ENCODE results near the gene NECAP2.
"Not testable (repeated sequence)": the region's sequence is repeated elsewhere in the genome, so short reads cannot be mapped to it uniquely, and the experiment has no call there.

The NECAP2 gene

GRCh38 chr1:16461681-16462080 is 21.2 kb downstream of the NECAP2 start:
- DNase-seq = no peak

GRCh38 chr1:16462773-16463330 is 22.3 kb downstream of the NECAP2 start:
- no peak for DNase-seq

GRCh38 chr1:16464917-16465625 is 24.5 kb downstream of the NECAP2 start:
- DNase-seq = no peak

- DNase-seq = no peak
These were observed 28.0 kb downstream of the NECAP2 start for GRCh38 chr1:16468558-16468957.

GRCh38 chr1:16474166-16474800 is 33.8 kb downstream of the NECAP2 start:
- no peak for DNase-seq

GRCh38 chr1:16474891-16475290 is 34.4 kb downstream of the NECAP2 start:
- not testable (repeated sequence) for DNase-seq

GRCh38 chr1:16475771-16476770 is 35.5 kb downstream of the NECAP2 start:
- not testable (repeated sequence) for DNase-seq

GRCh38 chr1:16478091-16478490 is 37.6 kb downstream of the NECAP2 start:
- DNase-seq = no peak

- not testable (repeated sequence) for DNase-seq
These were observed 42.6 kb downstream of the NECAP2 start for GRCh38 chr1:16483146-16483545.

GRCh38 chr1:16483639-16484500 is 43.3 kb downstream of the NECAP2 start:
- not testable (repeated sequence) for DNase-seq

GRCh38 chr1:16484501-16484835 is 43.9 kb downstream of the NECAP2 start:
- DNase-seq = no peak

GRCh38 chr1:16484931-16485330 is 44.4 kb downstream of the NECAP2 start:
- no peak for DNase-seq

- not testable (repeated sequence) for DNase-seq
These were observed 45.8 kb downstream of the NECAP2 start for GRCh38 chr1:16486316-16486715.

GRCh38 chr1:16487011-16487410 is 46.5 kb downstream of the NECAP2 start:
- DNase-seq = not testable (repeated sequence)

GRCh38 chr1:16489195-16489880 is 48.8 kb downstream of the NECAP2 start:
- not testable (repeated sequence) for DNase-seq

- DNase-seq = no peak
These were observed 50.6 kb downstream of the NECAP2 start for GRCh38 chr1:16491056-16491675.

GRCh38 chr1:16492937-16493336 is 52.4 kb downstream of the NECAP2 start:
- not testable (repeated sequence) for DNase-seq

GRCh38 chr1:16493731-16494130 is 53.2 kb downstream of the NECAP2 start:
- not testable (repeated sequence) for DNase-seq

- DNase-seq = peak in 1 of 2 experiments; percentile 33
These were observed 57.0 kb downstream of the NECAP2 start for GRCh38 chr1:16497474-16497904.

GRCh38 chr1:16498047-16498446 is 57.5 kb downstream of the NECAP2 start:
- not testable (repeated sequence) for DNase-seq

Measured in NCI-H2081 (cell line).